Activated naive CD4-positive, alpha-beta T cell treated with anti-CD3 and anti-CD28 coated beads, Interleukin-2, amount 10 ng/mL, durations not matched to agents 7 days and 5 days (primary cell): ENCODE data around the gene RPRD2.
A peak's percentile ranks its signal among the peaks of the same experiment; 100 is the strongest.

Experiments used
- CTCF ChIA-PET: fragments of 350-600 bp; sonication (Branson Sonifier 250); formaldehyde crosslinking; loops from one replicate; lab custom pipeline; 2021; ENCODE audit warnings: antibody characterized with exemption; lab: Charles Lee
- DNase-seq: peaks from one replicate; pipeline ENCODE4 v3.0.0-alpha.2; 2020
- H3K27ac Mint-ChIP-seq: one replicate; pipeline ENCODE4 v1.8.0; 2021; ENCODE audit warnings: mild to moderate bottlenecking, moderate library complexity, mixed read lengths
- H3K27me3 Mint-ChIP-seq: one replicate; pipeline ENCODE4 v1.8.0; 2021; ENCODE audit warnings: mild to moderate bottlenecking, mixed read lengths
- H3K36me3 Mint-ChIP-seq: one replicate; pipeline ENCODE4 v1.8.0; 2021; ENCODE audit warnings: mixed read lengths
- H3K4me1 Mint-ChIP-seq: one replicate; pipeline ENCODE4 v1.8.0; 2021; ENCODE audit warnings: mixed read lengths
- H3K4me3 Mint-ChIP-seq: one replicate; pipeline ENCODE4 v1.8.0; 2021; ENCODE audit warnings: mild to moderate bottlenecking, moderate library complexity, mixed read lengths
- H3K9me3 Mint-ChIP-seq: one replicate; pipeline ENCODE4 v1.8.0; 2021; ENCODE audit warnings: mixed read lengths

The RPRD2 gene

DNA sequence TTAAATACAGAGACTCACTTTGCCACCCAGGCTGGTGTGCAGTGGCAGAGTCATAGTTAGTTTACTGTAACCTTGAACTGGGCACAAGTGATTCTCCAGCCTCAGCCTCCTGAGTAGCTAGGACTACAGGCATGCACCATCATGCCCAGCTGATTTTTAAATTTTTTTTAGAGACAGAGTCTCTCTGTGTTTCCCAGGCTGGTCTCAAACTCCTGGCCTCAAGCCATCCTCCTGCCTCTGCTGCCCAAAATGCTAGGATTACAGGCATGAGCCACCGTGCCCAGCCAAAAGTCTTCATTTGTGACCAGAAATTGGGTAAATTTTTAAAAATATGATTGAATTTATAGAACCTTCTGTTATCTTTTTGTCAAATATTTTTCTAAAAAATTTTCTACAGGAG lies 105.3 kb downstream of the RPRD2 start:
- Mint-ChIP-seq H3K9me3 (no peaks in the 10 kb centered on the region), H3K36me3 (peaks cover 37% of the 10 kb centered on the region), H3K27ac (no peak overlapping the region), H3K4me1 (no peaks in the 10 kb centered on the region), H3K27me3 (no peaks in the 10 kb centered on the region), H3K4me3 (no peak overlapping the region)
- DNase-seq: no peak
- CTCF ChIA-PET: no interaction called here

DNA sequence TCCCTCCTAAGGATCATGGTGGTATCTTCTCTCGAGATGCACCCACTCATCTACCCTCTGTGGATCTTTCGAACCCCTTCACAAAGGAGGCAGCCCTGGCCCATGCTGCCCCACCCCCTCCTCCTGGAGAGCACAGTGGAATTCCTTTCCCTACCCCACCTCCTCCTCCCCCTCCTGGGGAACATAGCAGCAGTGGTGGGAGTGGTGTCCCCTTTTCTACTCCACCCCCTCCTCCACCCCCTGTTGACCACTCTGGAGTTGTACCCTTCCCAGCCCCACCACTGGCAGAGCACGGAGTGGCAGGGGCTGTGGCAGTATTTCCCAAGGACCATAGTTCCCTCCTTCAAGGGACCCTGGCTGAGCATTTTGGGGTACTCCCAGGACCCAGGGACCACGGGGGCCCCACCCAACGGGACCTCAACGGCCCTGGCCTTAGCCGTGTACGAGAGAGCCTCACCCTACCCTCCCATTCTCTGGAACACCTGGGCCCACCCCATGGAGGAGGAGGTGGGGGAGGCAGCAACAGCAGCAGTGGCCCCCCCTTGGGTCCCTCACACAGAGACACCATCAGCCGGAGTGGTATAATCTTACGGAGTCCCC lies 108.8 kb downstream of the RPRD2 start:
- CTCF ChIA-PET: no interaction called here
- no peaks in the 10 kb centered on the region for H3K4me1 Mint-ChIP-seq
- peaks cover 26% of the 10 kb centered on the region for H3K36me3 Mint-ChIP-seq
- no peaks in the 10 kb centered on the region for H3K27me3 Mint-ChIP-seq
- H3K27ac Mint-ChIP-seq: no peak overlapping the region
- no peak for DNase-seq
- no peak overlapping the region for H3K4me3 Mint-ChIP-seq
- H3K9me3 Mint-ChIP-seq: no peaks in the 10 kb centered on the region

DNA sequence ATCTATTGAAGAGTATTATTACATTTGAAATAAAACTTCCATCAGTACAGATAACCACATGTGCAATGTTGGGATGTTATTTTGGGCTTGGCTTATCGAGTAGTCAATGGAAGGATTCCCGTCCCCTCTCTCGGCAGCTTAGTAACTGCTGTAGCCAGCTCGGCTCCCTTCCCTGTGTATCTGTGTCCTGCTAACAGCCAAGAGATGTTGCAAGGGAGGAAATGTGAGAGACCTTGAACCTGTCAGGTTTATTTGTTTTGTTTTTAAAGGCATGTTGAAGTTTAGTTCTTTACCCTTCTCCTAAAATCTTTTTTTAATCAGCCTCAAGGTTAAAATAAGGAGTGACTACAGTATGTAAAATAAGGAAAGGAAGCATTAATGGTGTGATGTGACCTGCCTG lies 109.7 kb downstream of the RPRD2 start:
- no peak for DNase-seq
- H3K9me3 Mint-ChIP-seq: no peaks in the 10 kb centered on the region
- no peaks in the 10 kb centered on the region for H3K27me3 Mint-ChIP-seq
- H3K4me1 Mint-ChIP-seq: no peaks in the 10 kb centered on the region
- no peak overlapping the region for H3K27ac Mint-ChIP-seq
- H3K36me3 Mint-ChIP-seq: peaks cover 26% of the 10 kb centered on the region
- CTCF ChIA-PET: no interaction called here
- H3K4me3 Mint-ChIP-seq: no peak overlapping the region

DNA sequence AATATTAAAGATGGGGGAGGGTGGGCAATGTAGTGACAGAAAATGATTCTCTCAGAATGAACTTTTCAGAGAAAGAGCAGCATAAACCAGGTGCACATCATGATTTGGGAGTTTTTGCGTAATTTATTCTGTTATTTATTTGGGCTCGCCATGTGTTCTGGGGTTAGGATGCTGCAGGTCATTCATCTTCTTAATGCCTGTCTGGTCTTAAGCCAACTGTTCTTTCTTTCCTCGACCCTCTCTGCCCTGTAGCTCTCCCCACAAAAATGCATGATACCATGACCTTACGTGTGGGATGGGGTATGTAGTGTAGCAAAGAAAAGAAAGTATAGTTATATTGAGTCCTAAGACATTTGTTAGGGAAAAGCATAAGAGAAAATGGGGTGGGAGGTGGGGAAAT lies 110.9 kb downstream of the RPRD2 start:
- DNase-seq: no peak
- Mint-ChIP-seq H3K4me1 (no peaks in the 10 kb centered on the region), H3K36me3 (peaks cover 26% of the 10 kb centered on the region), H3K4me3 (no peak overlapping the region), H3K9me3 (no peaks in the 10 kb centered on the region), H3K27me3 (no peaks in the 10 kb centered on the region), H3K27ac (no peak overlapping the region)
- CTCF ChIA-PET: no interaction called here

DNA sequence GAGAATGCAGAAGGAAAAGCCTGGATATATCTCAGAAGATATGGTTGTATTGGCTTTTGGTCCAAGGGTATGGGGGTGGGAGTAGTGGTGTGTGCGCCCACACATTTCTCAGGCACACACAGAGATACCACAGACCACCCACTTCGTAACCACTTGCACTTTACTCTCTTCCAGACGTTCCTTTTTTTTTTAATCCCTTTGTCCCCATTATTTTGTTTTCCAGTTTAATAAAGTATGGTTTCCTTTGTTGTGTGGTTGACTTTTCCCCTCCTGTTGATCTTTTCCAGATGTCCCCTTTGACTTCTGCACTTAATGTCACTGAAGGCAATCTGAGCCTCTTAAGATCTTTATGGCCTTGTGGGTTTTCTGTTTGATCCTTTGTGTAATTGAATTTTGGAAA lies 112.8 kb downstream of the RPRD2 start:
- DNase-seq: no peak
- Mint-ChIP-seq H3K4me1 (no peaks in the 10 kb centered on the region), H3K27ac (no peak overlapping the region), H3K27me3 (peaks cover 4% of the 10 kb centered on the region), H3K4me3 (no peak overlapping the region), H3K36me3 (peaks cover 10% of the 10 kb centered on the region), H3K9me3 (no peaks in the 10 kb centered on the region)
- CTCF ChIA-PET: no interaction called here

DNA sequence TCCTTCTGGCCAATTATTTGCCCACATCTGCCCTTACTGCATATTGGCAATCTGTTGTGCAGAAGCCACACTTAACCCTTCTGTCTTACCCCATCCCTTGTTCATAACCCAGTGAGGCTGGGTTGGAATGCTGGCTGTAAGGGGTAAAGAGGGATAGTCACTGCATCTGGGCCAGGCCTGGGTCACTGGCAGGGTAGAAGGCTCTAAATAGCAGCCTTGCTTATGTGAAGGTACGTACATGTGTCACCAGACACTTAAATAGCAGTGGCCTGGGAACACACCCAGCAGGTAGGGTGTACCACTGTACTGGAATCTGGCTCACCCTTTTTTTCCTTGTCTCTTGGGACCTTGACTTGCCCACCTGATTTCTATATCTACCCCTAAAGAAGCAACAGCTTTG lies 113.4 kb downstream of the RPRD2 start:
- peaks cover 4% of the 10 kb centered on the region for H3K36me3 Mint-ChIP-seq
- H3K4me3 Mint-ChIP-seq: no peak overlapping the region
- H3K27me3 Mint-ChIP-seq: peaks cover 4% of the 10 kb centered on the region
- DNase-seq: no peak
- CTCF ChIA-PET: no interaction called here
- no peaks in the 10 kb centered on the region for H3K4me1 Mint-ChIP-seq
- H3K27ac Mint-ChIP-seq: no peak overlapping the region
- no peaks in the 10 kb centered on the region for H3K9me3 Mint-ChIP-seq

DNA sequence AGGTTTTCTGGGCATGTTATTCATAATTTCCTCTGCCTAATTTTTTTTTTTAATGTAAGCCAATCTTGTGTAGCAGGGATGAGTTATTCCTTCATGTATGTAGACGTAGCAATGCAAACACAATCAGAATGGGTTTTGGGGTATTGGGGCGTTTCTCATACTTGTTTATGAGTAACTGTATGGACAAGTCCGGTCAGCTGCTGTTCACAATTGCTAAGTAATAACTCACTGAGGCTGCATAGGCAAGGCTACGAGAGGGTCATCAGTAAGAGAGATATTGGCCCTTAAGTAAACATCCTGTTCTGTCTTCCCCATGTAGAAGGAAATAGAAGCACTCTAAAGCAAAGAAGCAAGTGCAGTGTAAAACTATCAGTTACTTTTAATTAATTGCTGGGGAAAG lies 113.8 kb downstream of the RPRD2 start:
- Mint-ChIP-seq H3K4me1 (no peaks in the 10 kb centered on the region), H3K27ac (no peak overlapping the region), H3K27me3 (peaks cover 4% of the 10 kb centered on the region), H3K9me3 (no peaks in the 10 kb centered on the region), H3K4me3 (no peak overlapping the region), H3K36me3 (peaks cover 1% of the 10 kb centered on the region)
- DNase-seq: no peak
- CTCF ChIA-PET: no interaction called here

- H3K27ac Mint-ChIP-seq: no peak overlapping the region
- CTCF ChIA-PET: interaction anchor here (0.7 kb wide), 1 partner anchor 516 kb away, joined by 3 read pairs; no protein-coding TSS in a partner anchor
- H3K36me3 Mint-ChIP-seq: no peaks in the 10 kb centered on the region
- H3K27me3 Mint-ChIP-seq: peaks cover 4% of the 10 kb centered on the region
- H3K9me3 Mint-ChIP-seq: no peaks in the 10 kb centered on the region
- DNase-seq: no peak
- H3K4me1 Mint-ChIP-seq: no peaks in the 10 kb centered on the region
- H3K4me3 Mint-ChIP-seq: no peak overlapping the region
Observed at GRCh38 chr1:150479370-150479769, 115.4 kb downstream of the RPRD2 start.

- no peaks in the 10 kb centered on the region for H3K4me1 Mint-ChIP-seq
- no peak for DNase-seq
- H3K9me3 Mint-ChIP-seq: no peaks in the 10 kb centered on the region
- H3K36me3 Mint-ChIP-seq: no peaks in the 10 kb centered on the region
- no peak overlapping the region for H3K4me3 Mint-ChIP-seq
- CTCF ChIA-PET: interaction anchor here (0.7 kb wide), 1 partner anchor 516 kb away, joined by 3 read pairs; no protein-coding TSS in a partner anchor
- H3K27ac Mint-ChIP-seq: no peak overlapping the region
- peaks cover 4% of the 10 kb centered on the region for H3K27me3 Mint-ChIP-seq
Observed at GRCh38 chr1:150479927-150480352, 116.0 kb downstream of the RPRD2 start.

DNA sequence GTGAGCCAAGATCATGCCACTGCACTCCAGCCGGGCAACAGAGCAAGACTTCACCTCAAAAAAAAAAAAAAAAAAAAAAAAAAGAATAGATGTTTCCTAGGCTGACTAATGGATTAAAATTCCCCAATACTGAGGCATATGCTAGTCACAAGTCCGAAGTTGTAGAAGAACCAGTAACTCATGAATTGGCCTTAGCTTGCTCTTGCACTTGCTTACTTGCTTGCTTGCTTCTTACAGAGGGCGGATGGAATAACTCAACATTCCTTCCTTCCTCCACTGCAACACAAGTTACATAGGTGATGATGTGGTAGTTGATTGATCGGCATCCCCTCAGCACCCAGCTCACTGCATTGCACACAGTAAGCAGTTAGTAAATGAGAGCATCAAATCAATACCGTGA lies 120.5 kb downstream of the RPRD2 start:
- no peak overlapping the region for H3K4me3 Mint-ChIP-seq
- H3K9me3 Mint-ChIP-seq: no peaks in the 10 kb centered on the region
- CTCF ChIA-PET: no interaction called here
- no peak for DNase-seq
- H3K4me1 Mint-ChIP-seq: peaks cover 25% of the 10 kb centered on the region
- peaks cover 3% of the 10 kb centered on the region for H3K36me3 Mint-ChIP-seq
- H3K27me3 Mint-ChIP-seq: peaks cover 4% of the 10 kb centered on the region
- H3K27ac Mint-ChIP-seq: no peak overlapping the region

- CTCF ChIA-PET: interaction anchor here (1.0 to 1.7 kb wide), 2 partner anchors 20 to 229 kb away, joined by 3 to 5 read pairs; no protein-coding TSS in a partner anchor
- H3K27ac Mint-ChIP-seq: no peak overlapping the region
- H3K27me3 Mint-ChIP-seq: peaks cover 4% of the 10 kb centered on the region
- DNase-seq: no peak
- H3K4me3 Mint-ChIP-seq: no peak overlapping the region
- H3K4me1 Mint-ChIP-seq: peaks cover 25% of the 10 kb centered on the region
- H3K9me3 Mint-ChIP-seq: no peaks in the 10 kb centered on the region
- H3K36me3 Mint-ChIP-seq: peaks cover 3% of the 10 kb centered on the region
Observed at GRCh38 chr1:150484861-150485260, 120.9 kb downstream of the RPRD2 start.

DNA sequence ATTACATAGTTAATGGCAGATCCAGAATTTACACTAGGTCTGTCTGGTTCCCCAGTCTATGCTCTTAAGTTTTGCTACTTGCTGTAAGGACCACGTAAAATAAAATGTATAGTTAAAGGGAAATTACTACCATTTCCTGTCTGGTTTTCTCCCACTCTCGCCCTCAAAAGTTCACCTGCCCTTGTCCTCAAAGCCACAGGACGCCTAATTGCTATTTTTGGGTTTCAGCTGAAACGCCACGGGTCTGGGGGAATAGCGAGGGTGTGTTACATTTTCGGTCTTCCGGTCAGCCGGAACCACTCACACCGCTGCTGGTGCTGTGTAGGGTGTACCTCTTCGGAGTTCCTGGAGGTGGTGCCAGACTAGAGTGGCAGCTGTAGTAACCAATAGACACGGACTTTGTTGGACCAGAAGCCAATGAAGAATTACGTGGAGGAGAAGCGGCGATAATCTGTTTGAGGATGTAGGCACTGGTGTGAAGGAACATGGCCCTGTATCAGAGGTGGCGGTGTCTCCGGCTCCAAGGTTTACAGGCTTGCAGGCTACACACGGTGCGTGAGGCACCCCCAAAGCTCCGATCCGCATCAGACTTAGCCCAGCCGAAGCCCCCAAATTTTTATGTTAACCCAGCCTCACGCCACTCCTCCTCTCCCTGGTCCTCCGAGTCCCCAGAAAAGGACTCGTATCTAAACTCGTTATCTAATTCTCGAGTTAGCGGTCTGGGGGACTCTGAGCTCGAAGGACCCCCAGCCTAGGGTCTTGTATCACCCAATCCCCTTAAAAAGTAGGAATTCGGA lies 123.2 kb downstream of the RPRD2 start, which contains the start of gene TARS2:
Gene TARS2 (plus strand): TSS at position 454 of the 797 bp plus-strand sequence. CDS start 32 bp downstream, at position 486.
- H3K4me3 Mint-ChIP-seq: peak within 1 kb of the TSS; percentile 92
- peaks cover 27% of the 10 kb centered on the region for H3K4me1 Mint-ChIP-seq
- peak; percentile 97 for DNase-seq
- peaks cover 20% of the 10 kb centered on the region for H3K36me3 Mint-ChIP-seq
- CTCF ChIA-PET: interaction anchor here (1.1 kb wide), 1 partner anchor 231 kb away, joined by 3 read pairs; no protein-coding TSS in a partner anchor
- no peaks in the 10 kb centered on the region for H3K27me3 Mint-ChIP-seq
- H3K9me3 Mint-ChIP-seq: no peaks in the 10 kb centered on the region
- H3K27ac Mint-ChIP-seq: peak within 1 kb of the TSS; percentile 94

DNA sequence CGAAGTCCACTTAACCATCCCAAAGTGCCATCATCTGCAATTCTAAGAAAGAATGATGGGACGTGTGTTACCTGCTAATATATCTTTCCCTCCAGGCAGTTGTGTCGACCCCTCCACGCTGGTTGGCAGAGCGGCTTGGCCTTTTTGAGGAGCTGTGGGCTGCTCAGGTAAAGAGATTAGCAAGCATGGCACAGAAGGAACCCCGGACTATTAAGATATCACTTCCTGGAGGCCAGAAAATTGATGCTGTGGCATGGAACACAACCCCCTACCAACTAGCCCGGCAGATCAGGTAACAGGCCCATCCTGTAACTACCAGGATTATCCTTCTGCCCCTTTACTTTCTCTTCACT lies 123.8 kb downstream of the RPRD2 start:
- no peaks in the 10 kb centered on the region for H3K9me3 Mint-ChIP-seq
- H3K36me3 Mint-ChIP-seq: peaks cover 22% of the 10 kb centered on the region
- H3K4me1 Mint-ChIP-seq: peaks cover 27% of the 10 kb centered on the region
- peak overlapping the region; percentile 92 for H3K4me3 Mint-ChIP-seq
- no peak for DNase-seq
- no peaks in the 10 kb centered on the region for H3K27me3 Mint-ChIP-seq
- H3K27ac Mint-ChIP-seq: peak overlapping the region; percentile 94
- CTCF ChIA-PET: interaction anchor here (1.1 kb wide), 1 partner anchor 232 kb away, joined by 3 read pairs; no protein-coding TSS in a partner anchor

DNA sequence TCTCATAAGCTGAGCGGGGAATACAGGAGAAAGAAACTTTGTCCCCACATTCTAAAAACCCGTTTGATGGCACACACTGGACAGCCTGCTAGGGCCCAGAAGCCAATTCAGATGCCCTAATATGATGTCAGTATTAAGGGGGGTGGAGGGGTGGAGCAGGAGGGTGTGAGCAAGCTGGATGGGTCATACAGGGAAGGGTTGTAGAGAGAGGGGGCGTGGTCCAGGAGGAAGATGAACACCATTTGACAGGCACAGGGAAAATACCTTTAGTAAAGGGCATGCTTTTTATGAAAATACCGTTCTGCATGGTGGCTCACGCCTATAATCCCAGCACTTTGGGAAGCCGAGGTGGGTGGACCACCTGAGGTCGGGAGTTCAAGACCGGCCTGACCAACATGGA lies 129.2 kb downstream of the RPRD2 start:
- H3K36me3 Mint-ChIP-seq: peaks cover 46% of the 10 kb centered on the region
- no peak overlapping the region for H3K4me3 Mint-ChIP-seq
- no peaks in the 10 kb centered on the region for H3K27me3 Mint-ChIP-seq
- no peak overlapping the region for H3K27ac Mint-ChIP-seq
- H3K9me3 Mint-ChIP-seq: no peaks in the 10 kb centered on the region
- DNase-seq: no peak
- H3K4me1 Mint-ChIP-seq: peaks cover 12% of the 10 kb centered on the region
- CTCF ChIA-PET: no interaction called here

DNA sequence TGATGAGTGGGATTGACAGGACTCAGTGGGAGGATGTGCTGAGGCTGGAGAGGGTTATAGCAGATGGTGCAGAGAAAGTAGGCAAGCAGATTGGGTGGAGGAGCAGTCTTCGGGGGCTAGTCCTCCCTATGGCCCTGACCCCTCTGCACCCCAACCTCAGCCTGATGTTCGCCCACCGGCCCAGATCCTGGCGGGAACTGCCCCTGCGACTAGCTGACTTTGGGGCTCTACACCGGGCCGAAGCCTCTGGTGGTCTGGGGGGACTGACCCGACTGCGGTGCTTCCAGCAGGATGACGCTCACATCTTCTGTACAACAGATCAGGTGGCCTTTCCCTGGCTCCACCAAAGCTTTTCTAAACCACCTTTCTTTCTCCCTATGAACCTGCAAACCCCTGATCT lies 134.4 kb downstream of the RPRD2 start:
- CTCF ChIA-PET: no interaction called here
- Mint-ChIP-seq H3K9me3 (no peaks in the 10 kb centered on the region), H3K4me1 (no peaks in the 10 kb centered on the region), H3K36me3 (peaks cover 35% of the 10 kb centered on the region), H3K27me3 (no peaks in the 10 kb centered on the region), H3K27ac (no peak overlapping the region), H3K4me3 (no peak overlapping the region)
- DNase-seq: no peak
